Measurements from ENCODE around the gene CNNM3. TPM values are rescaled to one million over a fixed set of nuclear protein-coding genes. Genes with fewer than 3 reads are reported as not detected.

The CNNM3 gene
- total RNA-seq (2014; rRNA removed; shearing (Covaris generic)) (5.0 and 5.2 TPM in 2 replicates), polyA plus RNA-seq (2016; fragmentation: Nextera tagmentation; extraction: Ambion mirVana) (0.94 and 0.98 TPM in 2 replicates)

DNA sequence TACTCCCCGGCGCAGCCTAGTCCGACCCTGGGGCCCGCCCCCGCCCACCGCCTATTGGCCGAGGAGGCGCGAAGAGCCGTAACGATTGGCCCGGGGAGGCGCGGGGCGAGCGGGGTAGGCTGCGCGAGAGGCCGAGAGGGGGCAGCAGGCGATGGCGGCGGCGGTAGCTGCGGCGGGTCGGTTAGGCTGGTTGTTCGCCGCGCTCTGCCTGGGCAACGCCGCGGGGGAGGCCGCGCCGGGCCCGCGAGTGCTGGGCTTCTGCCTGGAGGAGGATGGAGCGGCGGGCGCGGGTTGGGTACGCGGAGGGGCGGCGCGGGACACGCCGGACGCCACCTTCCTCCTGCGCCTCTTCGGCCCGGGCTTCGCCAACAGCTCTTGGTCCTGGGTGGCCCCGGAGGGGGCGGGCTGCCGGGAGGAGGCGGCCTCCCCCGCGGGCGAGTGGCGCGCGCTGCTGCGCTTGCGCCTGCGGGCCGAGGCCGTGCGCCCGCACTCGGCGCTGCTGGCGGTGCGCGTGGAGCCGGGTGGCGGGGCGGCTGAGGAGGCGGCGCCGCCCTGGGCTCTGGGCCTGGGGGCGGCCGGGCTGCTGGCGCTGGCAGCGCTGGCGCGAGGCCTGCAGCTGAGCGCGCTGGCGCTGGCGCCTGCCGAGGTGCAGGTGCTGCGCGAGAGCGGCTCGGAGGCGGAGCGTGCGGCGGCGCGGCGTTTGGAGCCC is at the start of gene CNNM3:
CNNM3 (plus strand) TSS at position 142 of the 709 bp plus-strand sequence; CDS start at position 152, 10 bp downstream.
- H3K9me3 ChIP-seq (ENCODE audit: low read depth): no peaks in the 10 kb centered on the region
- peak within 1 kb of the TSS; percentile 88 for H3K4me2 ChIP-seq (ENCODE audit: unreplicated experiment)
- peaks cover 7% of the 10 kb centered on the region; the same call in 1 of the 2 replicates for H3K4me1 ChIP-seq (ENCODE audit: insufficient read depth)
- 0 to 1% methylated on average over 24 to 77 of the region's 103 CpGs for WGBS, 2 experiments (ENCODE audit: low coverage in 1 of 2, low lambda C conversion rate in 2 of 2, missing lambda C conversion rate in 2 of 2)
- no peaks in the 10 kb centered on the region for H3K36me3 ChIP-seq (ENCODE audit: low read depth)
- no peaks in the 10 kb centered on the region for H4K20me1 ChIP-seq (ENCODE audit: insufficient read depth)
- H3K27ac ChIP-seq: peak within 1 kb of the TSS; percentile 17
- H3K9ac ChIP-seq: peak within 1 kb of the TSS; percentile 68
- in situ Hi-C loops (cut with MboI): no loop called here
- H3K79me2 ChIP-seq (ENCODE audit: insufficient read depth): no peaks in the 10 kb centered on the region; the same call in 1 of the 2 replicates
- H3F3A ChIP-seq (ENCODE audit: insufficient read depth): 0 out of 2 replicates have a peak, but pooled peaks cover 8% of the 10 kb centered on the region
- H3K4me3 ChIP-seq: peak within 1 kb of the TSS; percentile 76
- DNase-seq: peak; percentile 98
- no peak for TF ChIP-seq EZH2phosphoT487 (IDR thresholded peaks at IDR 0.05; ENCODE audit: insufficient read depth, low read depth)
- TF ChIP-seq EZH2 (IDR thresholded peaks at IDR 0.05; ENCODE audit: insufficient read depth, poor library complexity, severe bottlenecking): no peak
- no peaks in the 10 kb centered on the region for H3K9me2 ChIP-seq (ENCODE audit: insufficient read depth)
- H3K27me3 ChIP-seq (replicated peaks; ENCODE audit: insufficient read depth): no peaks in the 10 kb centered on the region
- peak within 1 kb of the TSS; percentile 87 for H2AFZ ChIP-seq

DNA sequence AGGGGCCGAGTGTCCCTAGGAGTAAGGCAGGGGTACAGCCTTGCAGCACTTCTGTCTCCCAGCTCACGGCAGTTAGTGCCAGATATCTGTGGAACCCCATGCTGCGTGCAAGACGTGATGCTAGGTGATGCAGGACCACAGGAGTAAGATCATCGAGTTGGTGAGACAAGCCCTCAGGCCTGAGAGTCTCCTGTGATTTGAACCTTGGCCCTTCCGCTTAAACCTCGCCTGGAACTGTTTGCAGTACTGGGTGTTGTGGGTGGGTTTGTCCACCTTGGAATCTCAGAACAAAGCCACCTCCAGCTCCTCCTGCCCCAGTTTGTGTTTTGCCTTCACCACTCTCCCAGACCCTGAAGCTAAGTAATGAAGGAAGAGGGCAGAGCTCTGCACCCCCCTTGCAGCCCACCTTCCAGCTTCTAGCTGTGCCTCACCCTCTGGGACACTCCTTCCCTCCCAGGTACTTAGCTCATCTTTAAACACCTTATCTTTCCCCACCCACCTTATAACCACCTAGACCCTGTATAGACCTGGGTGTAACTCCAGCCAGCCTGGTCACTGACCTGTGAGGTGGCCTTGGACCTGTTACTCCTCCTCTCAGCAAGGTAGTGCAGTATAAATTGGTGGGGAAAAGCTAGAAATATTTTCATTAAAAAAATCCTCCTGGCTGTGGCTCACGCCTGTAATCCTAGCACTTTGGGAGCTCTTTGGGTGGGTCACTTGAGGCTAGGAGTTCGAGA is 48.8 kb upstream of the CNNM3 start:
- no peak overlapping the region for H2AFZ ChIP-seq
- H3K9me3 ChIP-seq (ENCODE audit: low read depth): no peaks in the 10 kb centered on the region
- no peaks in the 10 kb centered on the region for H3K9me2 ChIP-seq (ENCODE audit: insufficient read depth)
- H3K27me3 ChIP-seq (replicated peaks; ENCODE audit: insufficient read depth): no peaks in the 10 kb centered on the region
- no peaks in the 10 kb centered on the region for H3F3A ChIP-seq (ENCODE audit: insufficient read depth)
- peaks cover 16% of the 10 kb centered on the region for H3K4me1 ChIP-seq (ENCODE audit: insufficient read depth)
- in situ Hi-C loops (cut with MboI): no loop called here
- no peak overlapping the region for H3K27ac ChIP-seq
- 90 to 92% methylated on average over 9 of the region's 9 CpGs for WGBS, 2 experiments (ENCODE audit: low coverage in 1 of 2, low lambda C conversion rate in 2 of 2, missing lambda C conversion rate in 2 of 2)
- TF ChIP-seq EZH2phosphoT487 (IDR thresholded peaks at IDR 0.05; ENCODE audit: insufficient read depth, low read depth) (no peak), EZH2 (IDR thresholded peaks at IDR 0.05; ENCODE audit: insufficient read depth, poor library complexity, severe bottlenecking) (no peak)
- no peak overlapping the region for H3K9ac ChIP-seq
- 0 out of 2 replicates have a peak, but pooled peaks cover 9% of the 10 kb centered on the region for H3K79me2 ChIP-seq (ENCODE audit: insufficient read depth)
- DNase-seq: no peak
- no peaks in the 10 kb centered on the region for H4K20me1 ChIP-seq (ENCODE audit: insufficient read depth)
- H3K4me2 ChIP-seq (ENCODE audit: unreplicated experiment): no peak overlapping the region
- no peaks in the 10 kb centered on the region for H3K36me3 ChIP-seq (ENCODE audit: low read depth)
- no peak overlapping the region for H3K4me3 ChIP-seq

DNA sequence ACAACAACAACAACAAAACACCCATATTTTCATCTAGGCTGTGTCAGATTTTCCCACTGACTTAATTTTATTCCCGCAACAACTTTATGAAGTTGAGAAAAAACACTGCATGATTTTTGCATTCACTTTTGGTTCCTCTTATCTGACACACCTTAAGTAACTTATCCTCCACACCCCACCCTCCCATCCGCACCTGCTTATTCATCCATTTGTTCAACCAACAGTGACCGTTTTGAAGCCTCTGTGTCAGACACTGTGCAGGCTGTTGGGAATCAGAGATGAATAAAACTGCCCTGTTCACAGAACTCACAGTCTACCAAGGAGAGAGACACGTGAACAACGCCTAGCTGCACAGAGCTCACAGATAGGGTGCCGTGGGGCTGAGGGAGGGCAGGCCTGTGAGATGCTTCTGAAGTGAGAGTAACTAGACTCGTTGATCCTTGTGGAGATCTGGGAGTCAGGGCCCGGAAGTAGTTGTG is 47.9 kb upstream of the CNNM3 start:
- Histone ChIP-seq H3F3A (ENCODE audit: insufficient read depth) (no peaks in the 10 kb centered on the region), H3K4me1 (ENCODE audit: insufficient read depth) (peaks cover 14% of the 10 kb centered on the region), H3K27ac (no peak overlapping the region), H3K36me3 (ENCODE audit: low read depth) (no peaks in the 10 kb centered on the region), H3K9me3 (ENCODE audit: low read depth) (no peaks in the 10 kb centered on the region), H3K79me2 (ENCODE audit: insufficient read depth) (0 out of 2 replicates have a peak, but pooled peaks cover 9% of the 10 kb centered on the region), H2AFZ (no peak overlapping the region), H3K9ac (no peak overlapping the region), H4K20me1 (ENCODE audit: insufficient read depth) (no peaks in the 10 kb centered on the region), H3K27me3 (replicated peaks; ENCODE audit: insufficient read depth) (no peaks in the 10 kb centered on the region), H3K4me2 (ENCODE audit: unreplicated experiment) (no peak overlapping the region), H3K9me2 (ENCODE audit: insufficient read depth) (no peaks in the 10 kb centered on the region), H3K4me3 (no peak overlapping the region)
- TF ChIP-seq EZH2phosphoT487 (IDR thresholded peaks at IDR 0.05; ENCODE audit: insufficient read depth, low read depth): no peak
- no peak for TF ChIP-seq EZH2 (IDR thresholded peaks at IDR 0.05; ENCODE audit: insufficient read depth, poor library complexity, severe bottlenecking)
- no peak for DNase-seq
- WGBS, 2 experiments (ENCODE audit: low coverage in 1 of 2, low lambda C conversion rate in 2 of 2, missing lambda C conversion rate in 2 of 2): 89 to 91% methylated on average over 8 of the region's 8 CpGs
- in situ Hi-C loops (cut with MboI): no loop called here

DNA sequence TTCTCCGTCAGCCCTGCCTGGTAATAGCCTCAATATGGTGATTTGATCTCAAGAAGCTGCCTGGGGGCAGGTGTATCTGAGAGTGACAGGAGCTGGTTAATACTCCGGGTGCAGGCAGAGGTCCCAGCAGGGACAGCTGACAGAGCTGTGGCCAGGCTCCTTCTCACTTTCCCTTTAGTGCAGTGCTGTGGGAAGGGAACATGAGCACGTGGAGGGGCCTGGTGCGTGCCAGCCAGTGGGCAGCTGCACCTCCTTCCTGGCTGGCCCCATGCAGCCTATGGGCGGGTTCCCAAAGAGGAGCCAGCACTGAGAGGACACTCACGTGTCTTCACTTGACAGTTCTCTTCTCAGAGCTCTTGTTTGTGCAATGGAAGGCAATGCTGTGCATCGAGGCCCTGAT is 46.3 kb upstream of the CNNM3 start:
- Histone ChIP-seq H3K9ac (no peak overlapping the region), H2AFZ (no peak overlapping the region), H4K20me1 (ENCODE audit: insufficient read depth) (no peaks in the 10 kb centered on the region), H3K9me3 (ENCODE audit: low read depth) (no peaks in the 10 kb centered on the region), H3F3A (ENCODE audit: insufficient read depth) (no peaks in the 10 kb centered on the region), H3K27ac (no peak overlapping the region), H3K4me3 (no peak overlapping the region), H3K27me3 (replicated peaks; ENCODE audit: insufficient read depth) (no peaks in the 10 kb centered on the region), H3K4me2 (ENCODE audit: unreplicated experiment) (no peak overlapping the region), H3K4me1 (ENCODE audit: insufficient read depth) (no peaks in the 10 kb centered on the region), H3K9me2 (ENCODE audit: insufficient read depth) (no peaks in the 10 kb centered on the region), H3K79me2 (ENCODE audit: insufficient read depth) (no peaks in the 10 kb centered on the region), H3K36me3 (ENCODE audit: low read depth) (no peaks in the 10 kb centered on the region)
- in situ Hi-C loops (cut with MboI): no loop called here
- peak; percentile 30 for DNase-seq
- no peak for TF ChIP-seq EZH2 (IDR thresholded peaks at IDR 0.05; ENCODE audit: insufficient read depth, poor library complexity, severe bottlenecking)
- no peak for TF ChIP-seq EZH2phosphoT487 (IDR thresholded peaks at IDR 0.05; ENCODE audit: insufficient read depth, low read depth)
- 27 to 36% methylated on average over 7 of the region's 7 CpGs for WGBS, 2 experiments (ENCODE audit: low coverage in 1 of 2, low lambda C conversion rate in 2 of 2, missing lambda C conversion rate in 2 of 2)
